GM21723 (cell line): ENCODE results near the gene JRKL.

Source experiments
- ATAC-seq: cut with Tn5 transposase; IDR thresholded peaks from one replicate; pipeline ENCODE4 v1.9.1; 2021; ENCODE audit warnings: mild to moderate bottlenecking, moderate library complexity; ENCODE audit not compliant: unreplicated experiment

The JRKL gene

DNA sequence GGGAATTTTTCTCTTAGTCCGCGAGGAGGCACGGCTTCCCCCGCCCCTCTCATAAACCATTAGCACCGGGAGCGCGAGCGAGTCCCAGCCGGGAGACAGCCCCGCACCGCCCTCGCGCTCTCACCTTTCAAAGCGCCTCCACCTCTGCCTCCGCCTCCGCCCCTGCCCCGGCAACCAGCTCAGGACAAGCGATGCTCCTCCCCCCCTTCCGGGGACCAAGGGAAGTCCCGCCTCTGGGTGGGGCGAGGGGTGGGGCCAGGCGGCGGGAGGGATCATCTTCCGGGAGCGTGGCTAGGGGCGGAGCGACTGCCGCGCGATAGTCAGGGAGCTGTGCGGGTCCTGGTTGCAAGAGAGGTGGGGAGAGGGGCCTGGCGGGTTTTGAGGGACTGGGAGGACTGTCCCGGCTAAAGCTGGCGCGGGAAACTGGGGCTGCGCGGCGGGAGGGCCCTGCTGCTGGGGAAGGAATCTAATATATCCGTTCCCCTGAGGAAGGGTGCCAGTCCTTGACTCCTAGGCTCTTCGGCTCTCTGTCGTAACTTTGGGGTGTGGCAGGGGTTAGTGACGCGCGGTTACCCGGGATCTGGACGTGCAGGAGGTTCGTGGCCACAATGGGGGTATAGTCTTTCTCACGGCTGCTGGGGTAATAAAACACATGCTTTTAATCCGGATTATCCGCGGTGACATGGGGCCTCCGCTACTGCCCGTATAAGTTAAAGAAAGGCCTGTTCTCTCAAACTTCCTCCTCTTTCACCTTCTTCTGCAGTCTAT lies at the start of gene JRKL, which contains the start of gene CCDC82:
Gene JRKL (plus strand): TSS at position 294 of the 768 bp plus-strand sequence. CDS start 637 bp downstream, outside the sequence.
Gene CCDC82 (minus strand): TSS at position 193 of the 768 bp plus-strand sequence. CDS start 5,165 bp downstream, outside the sequence.
- ATAC-seq = peak; percentile 93

DNA sequence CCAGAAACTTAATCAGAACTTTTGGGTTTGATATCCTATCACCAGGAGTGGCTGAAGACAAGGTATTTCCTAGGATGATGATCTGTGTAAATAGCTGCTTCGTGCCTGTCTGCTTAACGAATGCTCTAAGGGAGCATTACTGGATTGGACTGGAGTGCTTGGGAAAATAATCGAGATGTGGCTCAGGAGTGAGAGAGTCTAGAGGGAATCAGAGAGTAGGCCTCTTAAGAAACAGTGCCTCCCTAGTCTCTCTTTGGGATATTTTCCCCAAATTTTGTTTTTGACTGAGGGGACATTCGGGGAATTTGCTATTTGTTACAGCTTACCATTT lies 49.3 kb upstream of the JRKL start:
- ATAC-seq = no peak

GRCh38 chr11:96341211-96342013 lies 48.4 kb upstream of the JRKL start:
- peak; percentile 27 for ATAC-seq

- ATAC-seq = no peak
These were observed 47.5 kb upstream of the JRKL start for GRCh38 chr11:96342014-96342960.

- peak; percentile 82 for ATAC-seq
These were observed 46.7 kb upstream of the JRKL start, which contains the start of gene MAML2 for GRCh38 chr11:96342961-96343711. MAML2 (minus strand) TSS chr11:96343195; CDS start chr11:96341895, 1,300 bp downstream.

DNA sequence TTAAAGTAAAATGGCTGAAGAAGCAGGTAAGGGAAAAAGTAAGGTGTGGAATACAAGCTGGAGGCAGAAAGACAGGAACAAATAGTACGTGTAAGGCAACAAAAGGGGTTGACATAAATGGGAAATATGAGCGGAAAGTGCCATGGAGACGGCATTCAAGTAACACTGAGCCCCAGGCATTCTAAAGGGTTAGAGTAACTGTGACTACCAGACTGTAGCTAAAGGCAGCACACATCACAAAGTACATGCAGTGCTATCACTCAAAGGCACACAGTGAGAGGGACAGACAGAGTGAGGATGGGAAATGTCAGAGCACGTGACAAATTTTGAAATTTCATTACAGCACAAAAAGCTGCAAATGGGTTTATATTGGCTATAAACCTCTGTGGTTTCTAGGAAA lies 33.0 kb upstream of the JRKL start:
- ATAC-seq = no peak

- ATAC-seq = no peak
These were observed 32.0 kb upstream of the JRKL start for GRCh38 chr11:96357794-96358193.

GRCh38 chr11:96358321-96358720 lies 31.5 kb upstream of the JRKL start:
- no peak for ATAC-seq

GRCh38 chr11:96361778-96362177 lies 28.0 kb upstream of the JRKL start:
- ATAC-seq = no peak

DNA sequence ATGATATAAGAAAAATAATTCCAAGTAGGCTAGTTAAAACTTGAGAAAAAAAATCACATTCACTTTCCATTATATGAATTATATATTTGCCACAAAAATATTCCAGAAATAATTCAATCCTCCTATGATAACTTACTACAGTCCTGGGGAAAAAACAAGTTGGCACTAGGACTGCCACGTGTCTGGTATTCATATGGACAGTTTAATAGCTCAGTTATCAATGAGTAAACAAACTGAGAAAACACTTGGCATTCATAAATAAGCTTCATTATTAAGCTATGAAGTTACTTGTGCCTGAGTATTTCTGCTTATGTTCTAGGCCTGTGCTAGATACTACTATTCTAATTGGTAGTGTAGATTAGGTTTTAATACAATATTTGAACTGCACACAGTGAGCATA lies 24.3 kb upstream of the JRKL start:
- no peak for ATAC-seq

DNA sequence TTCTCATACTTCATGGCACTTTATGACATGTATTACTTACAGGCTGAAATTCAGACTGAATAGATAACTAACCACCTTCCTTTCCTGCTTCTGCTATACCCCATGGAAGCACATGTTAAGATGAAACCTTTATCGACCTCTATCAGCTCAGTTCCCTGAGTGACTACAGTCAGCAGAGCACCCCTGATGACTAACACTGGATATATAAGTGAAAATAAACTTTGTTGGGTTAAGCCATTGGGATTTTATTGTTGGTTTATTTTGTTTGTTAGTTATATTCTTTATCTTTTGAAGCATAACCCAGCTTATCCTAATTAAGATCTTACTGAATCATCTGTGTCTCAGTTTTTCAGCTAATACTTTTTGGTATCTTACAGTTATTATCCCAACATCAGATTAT lies 23.8 kb upstream of the JRKL start:
- ATAC-seq = no peak

GRCh38 chr11:96367342-96367741 lies 22.5 kb upstream of the JRKL start:
- no peak for ATAC-seq

DNA sequence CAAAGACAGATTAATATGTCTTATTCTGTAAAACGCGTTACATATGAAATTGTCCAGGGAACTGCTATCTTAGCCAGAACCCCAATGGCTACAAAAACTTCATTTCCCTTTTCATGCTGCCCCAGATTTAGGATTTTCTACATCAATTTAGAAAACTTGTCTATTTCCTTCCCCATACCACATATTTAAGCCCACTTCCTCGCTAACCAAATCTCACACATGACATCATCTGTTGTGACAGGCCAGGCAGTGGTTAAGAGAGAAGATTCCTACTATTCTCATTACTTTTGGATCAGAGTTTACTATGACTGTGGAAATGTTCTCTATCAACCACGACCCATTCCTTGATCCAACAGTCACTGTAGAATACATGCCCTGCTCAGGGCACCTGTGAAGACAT lies 16.0 kb upstream of the JRKL start:
- ATAC-seq = no peak

DNA sequence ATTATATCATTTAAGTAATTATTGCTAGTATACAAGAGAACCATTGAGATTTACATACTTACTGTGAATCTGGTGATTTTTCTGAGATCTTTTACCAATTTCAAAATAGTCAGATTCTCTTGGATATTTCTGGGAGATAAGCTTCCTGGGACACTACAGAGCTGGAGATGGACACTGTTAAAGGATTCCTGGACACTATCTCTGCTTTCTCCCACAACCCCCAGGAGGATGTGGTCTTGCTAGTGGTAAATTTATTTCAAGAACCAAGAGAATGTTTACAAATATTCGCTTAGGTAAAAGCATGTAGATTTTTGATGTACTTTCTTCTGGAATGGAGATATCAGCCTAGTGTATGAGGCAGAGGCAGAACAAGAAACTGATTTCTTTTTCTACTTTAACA lies 13.0 kb upstream of the JRKL start:
- ATAC-seq = no peak

DNA sequence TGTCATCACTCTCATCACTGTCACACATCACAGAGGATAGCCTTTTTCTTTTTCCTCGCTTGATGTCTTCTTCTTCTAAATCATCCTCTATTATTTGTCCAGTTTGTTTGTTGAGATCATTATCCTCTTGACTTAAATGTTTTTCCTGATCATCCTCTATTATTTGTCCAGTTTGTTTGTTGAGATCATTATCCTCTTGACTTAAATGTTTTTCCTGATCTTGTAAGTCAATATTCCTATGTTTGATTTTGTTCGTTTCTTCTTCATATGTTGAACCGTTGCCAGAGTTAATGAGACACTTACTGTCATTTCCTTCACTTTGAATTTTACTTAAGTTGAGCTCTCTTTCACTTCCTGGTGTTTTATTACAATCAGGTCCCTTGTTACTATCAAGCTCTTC lies 5.7 kb upstream of the JRKL start:
- ATAC-seq = no peak

- no peak for ATAC-seq
These were observed 4.6 kb upstream of the JRKL start for GRCh38 chr11:96385187-96385586.

GRCh38 chr11:96388891-96389719 lies 708 bp upstream of the JRKL start:
- peak; percentile 58 for ATAC-seq

DNA sequence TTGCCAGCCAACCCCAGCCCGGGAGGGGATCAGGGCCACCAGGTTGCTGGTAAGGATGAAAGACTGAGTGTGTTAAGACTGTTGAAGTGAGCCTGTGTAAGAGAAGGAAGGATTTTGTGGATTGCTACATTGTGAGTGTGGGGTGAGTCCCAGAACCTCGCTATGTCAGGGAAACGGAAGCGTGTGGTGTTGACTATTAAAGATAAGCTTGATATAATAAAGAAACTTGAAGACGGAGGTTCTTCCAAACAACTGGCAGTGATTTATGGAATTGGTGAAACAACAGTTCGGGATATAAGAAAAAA lies 627 bp downstream of the JRKL start:
- no peak for ATAC-seq

DNA sequence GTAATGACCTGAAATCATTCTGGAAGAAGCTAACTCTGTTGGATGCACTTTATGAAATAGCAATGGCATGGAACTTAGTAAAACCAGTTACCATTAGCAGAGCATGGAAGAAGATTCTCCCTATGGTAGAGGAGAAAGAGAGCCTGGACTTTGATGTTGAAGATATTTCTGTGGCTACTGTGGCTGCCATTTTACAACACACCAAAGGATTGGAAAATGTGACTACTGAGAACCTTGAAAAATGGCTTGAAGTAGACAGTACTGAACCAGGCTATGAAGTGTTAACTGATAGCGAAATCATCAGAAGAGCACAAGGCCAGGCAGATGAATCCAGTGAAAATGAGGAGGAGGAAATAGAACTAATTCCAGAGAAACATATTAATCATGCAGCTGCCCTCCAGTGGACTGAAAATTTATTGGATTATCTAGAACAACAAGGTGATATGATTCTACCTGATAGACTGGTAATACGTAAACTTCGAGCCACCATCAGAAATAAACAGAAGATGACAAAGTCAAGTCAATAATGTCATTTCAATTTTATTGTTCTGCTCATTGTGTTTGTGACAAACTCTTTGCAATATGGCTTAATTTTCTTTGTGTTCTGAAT lies 2.0 kb downstream of the JRKL start:
- no peak for ATAC-seq
